ENCODE measurements around the gene MRAP2.

MRAP2 gene

GRCh38 chr6:84137989-84138575 is 104.5 kb downstream of the MRAP2 start:
- POLR2A ChIA-PET (ENCODE audit: low non-redundant PET), result no interaction called here
- DNase-seq (ENCODE audit: low spot score), result no peak
- no peak overlapping the region for H3K27ac ChIP-seq
- CTCF ChIA-PET, result no interaction called here
- no peak for TF ChIP-seq CTCF (conservative IDR thresholded peaks at IDR 0.05; ENCODE audit: low read depth)

- ChIA-PET CTCF (no interaction called here), POLR2A (ENCODE audit: low non-redundant PET) (no interaction called here)
- no peak overlapping the region for H3K27ac ChIP-seq
- no peak for DNase-seq (ENCODE audit: low spot score)
- TF ChIP-seq CTCF (conservative IDR thresholded peaks at IDR 0.05; ENCODE audit: low read depth), result no peak
Observed at GRCh38 chr6:84139311-84139710, 105.7 kb downstream of the MRAP2 start.

All from RWPE1 (cell line).